ENCODE measurements around the gene DNAJB9. TPM values are rescaled to one million over a fixed set of nuclear protein-coding genes. Genes with fewer than 3 reads are reported as not detected.

DNAJB9 gene
- total RNA-seq, 1 experiment from 2014 or later: 11.1 TPM

DNA sequence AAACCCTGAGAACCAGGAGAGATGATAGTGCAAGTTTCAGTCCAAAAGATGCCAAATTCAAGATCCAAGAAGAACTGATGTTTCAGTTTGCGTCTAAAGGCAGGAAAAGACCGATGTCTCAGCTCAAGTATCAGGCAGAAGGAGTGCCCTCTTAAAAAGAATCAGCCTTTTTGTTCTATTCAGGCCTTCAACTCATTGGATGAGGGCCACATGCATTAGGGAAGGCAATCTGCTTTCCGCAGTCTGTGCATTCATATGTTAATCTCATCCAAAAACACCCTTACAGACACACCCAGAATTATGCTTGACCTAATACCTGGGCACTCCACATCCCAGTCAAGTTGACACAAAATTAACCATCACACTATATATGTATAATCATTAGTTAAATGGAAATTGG is 45.2 kb downstream of the DNAJB9 start:
- DNase-seq (ENCODE audit: low read depth, low spot score): no peak
- ATAC-seq: no peak
- in situ Hi-C loops (cut with HindIII; ENCODE audit: low pct_unique_long_range_greater_than_20kb, low sequenced_read_pairs) (no loop called here), intact Hi-C loops (cut with micrococcal nuclease; ENCODE audit: unreplicated experiment) (no loop called here)
- TF ChIP-seq TCF7L2 (IDR thresholded peaks at IDR 0.05; ENCODE audit: low read depth, low read length) (no peak), SIN3A (IDR thresholded peaks at IDR 0.05; ENCODE audit: borderline replicate concordance, insufficient read depth, low read depth, low read length) (no peak), CTCF (IDR thresholded peaks at IDR 0.05) (no peak), REST (IDR thresholded peaks at IDR 0.05; ENCODE audit: insufficient read depth in 1 of 2, low read depth in 2 of 2, low read length in 1 of 2) (no peak), POLR2AphosphoS5 (IDR thresholded peaks at IDR 0.05; ENCODE audit: low read depth, low read length) (no peak)
- POLR2A ChIA-PET: no interaction called here
- BruUV-seq (replicated peaks): no TSS peak
- no peaks in the 10 kb centered on the region for H3K9me3 ChIP-seq (ENCODE audit: control insufficient read depth, insufficient read depth, low read depth, low read length)
- peaks cover 5% of the 10 kb centered on the region for H3K27me3 ChIP-seq (ENCODE audit: control insufficient read depth, insufficient read depth, low read length)
- no peak overlapping the region for H3K27ac ChIP-seq (ENCODE audit: low read length)
- H3K4me3 ChIP-seq (ENCODE audit: low read depth in 2 of 2, low read length in 2 of 2): no peak overlapping the region
- CTCF ChIA-PET: no interaction called here
- no peaks in the 10 kb centered on the region for H3K4me1 ChIP-seq (ENCODE audit: control insufficient read depth, insufficient read depth, low read length)
- H3K36me3 ChIP-seq (ENCODE audit: control insufficient read depth, insufficient read depth, low read length): no peaks in the 10 kb centered on the region

GRCh38 chr7:108618056-108618455 is 48.4 kb downstream of the DNAJB9 start:
- ChIA-PET POLR2A (no interaction called here), CTCF (no interaction called here)
- Histone ChIP-seq H3K9me3 (ENCODE audit: control insufficient read depth, insufficient read depth, low read depth, low read length) (no peaks in the 10 kb centered on the region), H3K4me3 (ENCODE audit: low read depth in 2 of 2, low read length in 2 of 2) (no peak overlapping the region), H3K36me3 (ENCODE audit: control insufficient read depth, insufficient read depth, low read length) (no peaks in the 10 kb centered on the region), H3K4me1 (ENCODE audit: control insufficient read depth, insufficient read depth, low read length) (no peaks in the 10 kb centered on the region), H3K27ac (ENCODE audit: low read length) (no peak overlapping the region), H3K27me3 (ENCODE audit: control insufficient read depth, insufficient read depth, low read length) (no peaks in the 10 kb centered on the region; the same call in none of the 2 replicates)
- in situ Hi-C loops (cut with HindIII; ENCODE audit: low pct_unique_long_range_greater_than_20kb, low sequenced_read_pairs) (no loop called here), intact Hi-C loops (cut with micrococcal nuclease; ENCODE audit: unreplicated experiment) (no loop called here)
- DNase-seq (ENCODE audit: low read depth, low spot score) (no peak), ATAC-seq (no peak)
- TF ChIP-seq REST (IDR thresholded peaks at IDR 0.05; ENCODE audit: insufficient read depth in 1 of 2, low read depth in 2 of 2, low read length in 1 of 2) (no peak), SIN3A (IDR thresholded peaks at IDR 0.05; ENCODE audit: borderline replicate concordance, insufficient read depth, low read depth, low read length) (no peak), POLR2AphosphoS5 (IDR thresholded peaks at IDR 0.05; ENCODE audit: low read depth, low read length) (no peak), TCF7L2 (IDR thresholded peaks at IDR 0.05; ENCODE audit: low read depth, low read length) (no peak), CTCF (IDR thresholded peaks at IDR 0.05) (no peak)
- no TSS peak for BruUV-seq (replicated peaks)
